Activated naive CD8-positive, alpha-beta T cell treated with anti-CD3 and anti-CD28 coated beads, Interleukin-2, amount 50 U/mL, for 16 hours (primary cell): ENCODE measurements around the gene MYOZ1.

Experiments
- DNase-seq: peaks from one replicate; pipeline ENCODE4 v3.0.0-alpha.2; 2020; ENCODE audit warnings: low read depth, low spot score

Gene MYOZ1

DNA sequence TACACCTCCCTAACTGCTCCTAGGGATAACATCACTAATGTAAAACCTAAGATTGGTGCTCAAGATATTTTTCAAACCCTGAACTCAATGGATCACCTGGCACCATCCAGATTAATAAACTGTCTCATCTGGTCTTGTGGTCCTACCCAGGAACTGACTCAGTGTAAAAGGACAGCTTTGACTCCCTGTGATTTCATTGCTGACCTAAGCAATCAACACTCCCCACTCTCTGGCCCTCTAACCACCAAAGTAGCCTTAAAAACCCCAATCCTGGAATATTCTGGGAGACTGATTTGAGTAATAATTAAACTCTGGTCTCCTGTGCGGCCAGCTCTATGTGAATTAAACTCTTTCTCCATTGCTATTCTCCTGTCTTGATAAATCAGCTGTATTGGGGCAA lies 43.9 kb downstream of the MYOZ1 start:
- no peak for DNase-seq

DNA sequence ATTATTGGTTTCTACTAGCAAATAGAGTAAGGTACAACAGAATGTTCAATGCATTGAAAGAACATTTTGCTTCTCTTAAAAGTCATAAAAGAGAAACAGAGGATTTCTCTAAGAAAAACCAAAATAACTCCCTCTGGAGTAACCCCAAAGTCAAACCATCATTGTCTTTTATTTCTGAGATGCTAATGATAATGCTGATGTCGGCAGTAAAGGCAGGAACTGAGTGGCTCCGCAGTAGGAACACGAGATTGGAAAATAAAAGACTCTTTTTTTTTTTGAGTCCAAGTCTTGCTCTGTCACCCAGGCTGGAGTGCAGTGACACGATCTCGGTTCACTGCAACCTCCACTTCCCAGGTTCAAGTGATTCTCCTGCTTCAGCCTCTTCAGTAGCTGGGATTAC lies 47.5 kb downstream of the MYOZ1 start:
- no peak for DNase-seq

DNA sequence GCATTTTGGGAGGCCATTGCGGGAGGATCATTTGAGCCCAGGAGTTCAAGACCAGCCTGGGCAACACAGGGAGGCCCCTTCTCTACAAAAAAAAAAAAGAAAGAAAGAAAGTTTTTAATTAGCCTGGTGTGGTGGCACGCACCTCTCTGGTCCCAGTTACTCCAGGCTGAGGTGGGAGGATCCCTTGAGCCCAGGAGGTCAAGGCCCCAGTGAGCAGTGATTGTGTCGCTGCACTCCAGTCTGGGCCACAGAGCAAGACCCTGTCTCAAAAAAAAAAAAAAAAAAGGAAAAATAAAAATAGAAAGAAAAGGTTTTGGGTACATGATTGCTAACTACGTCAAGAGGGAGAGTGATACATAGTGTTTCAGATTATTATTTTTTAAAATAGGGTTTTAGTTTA lies 48.2 kb downstream of the MYOZ1 start:
- no peak for DNase-seq

DNA sequence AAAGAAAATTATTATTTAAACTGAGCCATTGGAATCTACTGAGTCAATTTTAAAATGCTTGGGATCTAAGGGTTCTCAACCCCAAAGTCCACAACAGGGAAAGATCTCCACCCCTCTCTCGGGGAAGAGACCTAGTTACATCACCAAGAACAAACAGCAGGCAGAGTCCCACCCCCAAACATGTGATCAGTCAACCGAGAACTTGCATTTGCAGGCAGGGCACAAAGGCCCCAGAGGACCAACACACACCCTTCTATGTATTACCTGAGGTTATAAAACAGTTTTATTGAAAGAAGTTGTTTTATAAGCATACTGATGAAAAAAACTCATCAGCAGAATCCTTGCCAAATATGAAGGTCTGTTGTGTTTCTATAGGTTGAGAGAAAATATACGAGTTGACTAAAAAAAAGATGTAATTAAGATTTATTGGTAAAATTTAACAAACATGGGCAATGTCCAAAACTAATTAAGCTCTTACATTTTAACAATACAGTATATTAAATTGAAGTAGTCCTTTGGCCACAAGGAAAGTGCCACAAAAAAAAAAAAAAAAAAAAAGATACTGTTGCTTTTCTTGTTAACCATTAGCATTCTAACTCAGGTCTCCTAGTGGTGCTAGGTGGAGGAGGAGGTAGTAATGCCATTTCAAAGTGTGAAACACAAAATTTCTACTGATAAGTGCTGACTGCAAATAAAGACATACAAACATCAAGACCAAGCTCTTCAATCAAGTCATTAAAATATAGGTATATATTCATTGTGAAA lies 49.2 kb downstream of the MYOZ1 start:
- no peak for DNase-seq

GRCh38 chr10:73590881-73591799 lies 50.1 kb downstream of the MYOZ1 start, which contains the start of gene USP54:
TSS of gene USP54 (minus strand) at chr10:73591342. CDS start at chr10:73575658, 15,684 bp downstream.
- DNase-seq: no peak

GRCh38 chr10:73589563-73590126 lies 51.6 kb downstream of the MYOZ1 start:
- no peak for DNase-seq

DNA sequence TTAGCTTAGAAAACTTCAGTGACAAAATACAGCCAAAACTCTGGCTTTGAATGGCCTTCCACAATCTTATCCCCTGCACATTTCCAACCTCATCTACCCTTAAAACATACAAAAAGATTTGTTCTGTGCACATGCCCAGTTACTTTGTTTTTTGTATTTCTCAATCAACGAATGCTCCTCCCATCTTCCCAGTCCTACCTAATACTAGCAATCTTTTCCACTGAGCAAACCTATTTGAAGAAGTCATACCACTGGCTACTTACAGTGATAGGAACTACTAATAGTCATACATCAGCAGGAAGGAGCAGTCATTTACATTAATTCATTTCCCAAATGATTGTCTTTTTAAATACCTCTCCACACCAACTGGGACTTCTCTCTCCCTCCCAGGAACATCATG lies 52.6 kb downstream of the MYOZ1 start:
- no peak for DNase-seq

DNA sequence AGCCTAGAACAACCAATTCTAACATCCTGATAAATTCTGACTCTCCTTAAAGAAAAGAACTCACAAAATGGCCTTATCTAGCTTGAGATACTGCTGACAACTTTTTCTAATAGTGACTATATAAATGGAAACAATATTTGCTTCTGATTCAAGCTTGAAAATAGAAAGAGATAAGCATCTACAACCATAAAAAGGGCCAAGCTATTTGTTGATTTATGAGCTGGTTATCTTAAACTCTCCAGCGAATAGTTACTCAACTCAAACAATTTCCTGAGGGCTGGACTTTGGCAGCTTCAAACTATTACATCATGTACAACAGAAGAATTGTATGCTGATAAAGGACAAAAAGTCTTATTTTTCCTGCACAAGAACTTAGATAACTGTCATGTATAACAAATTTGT lies 54.7 kb downstream of the MYOZ1 start:
- DNase-seq: no peak

- no peak for DNase-seq
These were observed 55.9 kb downstream of the MYOZ1 start for GRCh38 chr10:73585327-73585726.

DNA sequence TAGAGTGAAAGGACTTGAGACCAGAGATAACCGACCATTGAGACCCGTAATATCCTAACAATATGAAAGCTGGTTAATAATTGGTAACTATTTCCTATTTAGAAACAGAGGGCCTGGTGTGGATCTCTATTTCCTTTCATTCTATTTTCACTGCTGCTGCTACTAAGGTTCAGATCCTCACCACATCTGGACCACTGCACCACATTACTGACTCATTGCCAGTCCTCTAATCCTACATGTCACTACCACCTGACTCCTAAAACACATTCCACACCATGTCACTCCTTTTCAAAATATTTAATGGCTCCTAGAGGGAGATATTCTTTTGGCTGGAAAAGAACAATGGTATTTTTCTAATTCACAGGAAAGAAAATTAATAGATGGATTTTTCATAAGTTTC lies 56.5 kb downstream of the MYOZ1 start:
- no peak for DNase-seq

- DNase-seq: no peak
These were observed 59.4 kb downstream of the MYOZ1 start for GRCh38 chr10:73581918-73582317.
